ENCODE results near the gene SORCS2.

The SORCS2 gene

GRCh38 chr4:7498446-7499200, 306.3 kb downstream of the SORCS2 start:
- no peak for DNase-seq

GRCh38 chr4:7499661-7500060, 307.3 kb downstream of the SORCS2 start:
- no peak for DNase-seq

DNA sequence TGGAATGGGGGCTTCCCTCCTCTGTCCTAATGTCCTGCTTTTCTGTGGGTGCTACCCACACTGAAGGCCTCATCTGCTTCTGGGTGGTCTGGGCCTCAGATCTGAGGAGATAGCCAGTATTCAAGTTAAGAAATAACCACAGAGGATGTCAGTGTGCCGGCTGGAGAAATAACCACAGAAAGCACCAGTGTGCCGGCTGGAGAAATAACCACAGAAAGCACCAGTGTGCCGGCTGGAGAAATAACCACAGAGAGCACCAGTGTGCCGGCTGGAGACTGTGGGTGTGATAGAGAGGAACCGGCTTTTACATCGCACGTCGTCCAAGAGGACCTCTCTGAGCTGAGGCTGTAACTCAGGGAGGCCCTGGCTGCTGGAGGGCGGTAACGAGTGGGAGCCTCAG, 308.1 kb downstream of the SORCS2 start:
- no peak for DNase-seq

DNA sequence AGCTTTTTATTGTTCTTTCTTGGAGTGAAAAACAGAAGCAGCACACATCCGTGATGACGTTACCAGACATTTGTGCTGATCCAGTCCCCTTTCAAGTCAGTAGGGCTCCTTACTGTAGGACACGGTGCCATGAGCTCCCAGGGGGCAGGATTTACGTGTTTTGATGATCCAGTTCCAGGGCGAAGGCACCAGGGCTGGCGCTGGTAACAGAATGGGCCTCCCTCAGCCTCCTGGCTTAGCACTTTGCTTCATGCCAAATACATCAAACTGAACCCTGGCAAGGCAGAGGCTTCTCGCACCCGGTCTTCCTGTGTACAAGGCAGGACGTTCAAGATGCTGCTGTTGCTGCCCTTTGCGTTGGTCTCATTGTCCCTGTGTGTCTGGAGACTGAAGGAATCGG, 309.0 kb downstream of the SORCS2 start:
- no peak for DNase-seq

DNA sequence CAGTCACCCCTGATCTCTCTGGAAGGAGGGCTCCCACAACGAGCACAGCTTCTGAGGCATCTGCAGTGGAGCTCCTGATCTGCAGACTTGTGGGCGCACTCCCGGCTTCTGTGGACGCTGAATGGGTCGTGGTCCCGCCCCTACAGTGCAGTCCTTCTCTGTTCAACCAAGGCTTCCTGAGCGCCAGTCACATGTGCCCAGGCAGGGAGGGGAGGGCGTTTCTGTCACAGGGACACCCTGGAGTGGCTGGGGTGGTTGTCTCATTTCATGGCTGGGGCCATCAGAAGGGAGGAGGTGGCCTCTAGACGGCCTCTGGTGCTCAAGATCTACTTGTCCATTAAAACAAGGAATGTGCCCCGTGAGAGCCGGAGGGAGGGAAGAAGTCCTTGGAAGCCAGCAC, 309.5 kb downstream of the SORCS2 start:
- no peak for DNase-seq

- no peak for DNase-seq
These were observed 311.4 kb downstream of the SORCS2 start for GRCh38 chr4:7503559-7504249.

- no peak for DNase-seq
These were observed 313.0 kb downstream of the SORCS2 start for GRCh38 chr4:7505116-7505900.

DNA sequence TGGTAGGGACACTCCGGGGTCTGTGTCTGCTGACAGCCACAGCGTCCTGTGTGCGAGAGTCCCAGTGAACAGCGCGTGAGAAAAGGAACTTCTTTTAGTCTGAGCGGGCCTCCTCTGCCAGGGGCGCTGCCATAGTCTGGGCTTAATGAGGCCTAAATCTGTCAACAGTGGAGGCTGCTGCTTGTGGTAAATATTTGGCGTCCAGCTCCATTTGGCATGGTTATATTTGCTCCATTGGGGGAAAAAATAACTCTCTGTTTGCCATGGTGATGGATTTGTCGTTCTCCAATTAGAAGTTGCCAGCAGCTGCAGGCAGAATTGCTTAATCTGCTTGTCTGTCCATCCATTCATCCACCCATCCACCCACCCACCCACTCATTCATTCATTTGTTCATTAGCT, 313.8 kb downstream of the SORCS2 start:
- DNase-seq = peak; percentile 17

DNA sequence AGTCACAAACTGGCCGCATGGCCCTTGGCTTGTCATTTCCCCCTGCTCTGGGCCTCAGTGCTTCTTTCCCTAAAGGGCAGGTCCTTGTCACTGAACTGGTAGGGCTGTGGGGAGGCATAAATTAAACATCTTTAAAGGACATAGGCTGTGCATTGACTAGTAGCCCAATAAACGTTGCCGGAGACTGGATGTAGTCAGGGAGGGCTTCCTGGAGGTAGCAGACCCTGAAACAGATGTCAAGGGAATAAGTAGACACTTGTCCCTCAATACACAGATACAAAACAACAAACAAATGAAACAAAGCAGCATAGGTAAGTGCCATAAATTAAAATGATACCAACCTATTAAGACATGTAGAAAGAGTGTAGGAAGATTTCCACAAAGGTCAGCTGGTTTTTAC, 314.2 kb downstream of the SORCS2 start:
- no peak for DNase-seq

DNA sequence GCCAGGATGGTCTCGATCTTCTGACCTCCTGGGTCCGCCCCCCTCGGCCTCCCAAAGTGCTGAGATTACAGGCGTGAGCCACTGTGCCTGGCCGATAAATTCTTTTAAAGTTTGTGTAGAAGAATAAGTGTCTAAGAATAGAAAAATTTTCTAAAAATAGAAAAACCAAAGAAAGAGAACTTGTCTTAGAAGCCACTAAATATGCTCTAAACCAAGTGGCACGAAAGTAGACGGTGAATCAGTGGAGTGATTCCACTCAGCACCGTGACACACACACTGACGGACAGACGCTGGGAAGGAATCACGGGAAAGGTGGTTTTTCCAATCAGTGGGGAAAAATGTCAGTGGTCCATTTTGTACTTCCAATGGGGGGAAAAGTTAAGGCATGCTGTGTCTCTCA, 315.0 kb downstream of the SORCS2 start:
- peak; percentile 14 for DNase-seq

DNA sequence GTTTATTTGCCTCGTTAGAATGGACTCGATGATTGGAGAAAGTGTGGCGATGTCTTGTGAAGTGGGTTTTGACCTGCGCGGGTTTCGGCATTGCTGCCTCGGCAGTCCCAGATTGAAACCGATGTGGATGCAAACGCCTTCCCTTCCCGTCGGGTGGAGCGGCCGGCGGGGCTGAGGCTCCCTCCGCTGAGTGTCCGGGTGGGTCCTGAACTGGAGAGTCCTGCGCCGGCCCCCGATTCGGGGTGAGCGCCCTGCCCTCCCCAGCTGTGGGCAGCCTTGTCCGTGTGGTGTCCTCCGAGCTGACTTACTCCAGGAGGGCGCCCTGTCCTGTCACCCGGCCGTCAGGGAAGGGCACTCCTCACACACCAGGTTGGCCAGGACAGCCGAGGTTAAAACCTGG, 317.7 kb downstream of the SORCS2 start:
- no peak for DNase-seq

DNA sequence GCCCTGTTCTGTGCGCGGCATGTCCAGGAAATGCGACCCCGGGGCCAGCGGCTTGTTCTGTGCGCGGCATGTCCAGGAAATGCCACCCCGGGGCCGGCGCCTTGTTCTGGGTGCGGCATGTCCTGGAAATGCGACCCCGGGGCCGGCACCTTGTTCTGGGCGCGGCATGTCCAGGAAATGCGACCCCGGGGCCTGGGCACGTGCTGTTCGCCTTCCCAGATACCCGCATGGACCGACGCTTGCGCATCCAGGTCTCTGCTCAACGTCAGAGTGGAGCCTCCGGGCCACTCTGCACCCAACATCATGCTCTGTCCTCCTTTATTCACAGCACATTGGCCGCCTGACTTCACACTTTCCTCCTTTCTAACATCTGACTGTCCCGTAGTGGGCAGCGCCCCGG, 318.2 kb downstream of the SORCS2 start:
- DNase-seq = no peak

DNA sequence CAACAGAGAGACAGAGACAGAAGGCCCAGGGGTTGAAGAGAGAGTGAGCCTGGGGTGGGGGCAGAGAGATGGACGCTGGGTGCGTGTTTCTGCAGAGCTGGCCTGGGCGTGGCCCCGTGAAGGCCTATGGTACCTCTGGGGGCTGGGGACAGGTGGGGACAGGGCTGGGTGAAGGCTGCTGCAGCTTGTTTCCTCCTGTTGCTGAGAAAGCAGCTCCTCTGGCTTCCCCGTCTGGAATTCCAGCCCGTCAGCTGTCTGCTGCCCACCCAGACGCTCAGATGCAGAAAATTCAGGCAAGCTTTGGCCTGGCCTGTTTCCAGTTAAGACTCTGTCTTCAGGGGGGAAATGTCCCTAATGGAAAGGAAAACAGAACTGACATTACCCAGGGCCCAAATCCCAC, 319.2 kb downstream of the SORCS2 start:
- DNase-seq = peak; percentile 9

GRCh38 chr4:7512428-7512827, 320.1 kb downstream of the SORCS2 start:
- DNase-seq = no peak

- no peak for DNase-seq
These were observed 320.6 kb downstream of the SORCS2 start for GRCh38 chr4:7512946-7513345.

DNA sequence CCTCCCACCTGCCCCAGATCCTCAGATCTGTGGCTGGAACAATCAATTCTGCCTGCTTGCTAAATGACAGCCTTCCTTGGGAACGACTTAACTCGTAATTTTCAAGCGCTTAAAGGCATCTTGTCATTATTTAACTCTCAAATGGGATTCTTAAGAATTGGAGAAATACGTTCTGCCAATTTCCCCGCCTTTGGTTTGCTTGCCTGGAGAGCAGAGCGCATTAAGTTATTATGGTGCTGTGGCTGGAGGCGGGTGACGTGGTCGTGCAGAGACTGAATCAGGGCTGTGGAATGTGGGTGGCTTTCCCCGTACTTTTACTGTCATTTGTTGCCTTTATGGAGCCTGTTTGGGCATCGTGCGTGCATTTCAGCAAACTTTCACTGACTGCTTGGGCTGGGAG, 321.3 kb downstream of the SORCS2 start:
- peak; percentile 76 for DNase-seq

- no peak for DNase-seq
These were observed 321.9 kb downstream of the SORCS2 start for GRCh38 chr4:7514281-7514680.

DNA sequence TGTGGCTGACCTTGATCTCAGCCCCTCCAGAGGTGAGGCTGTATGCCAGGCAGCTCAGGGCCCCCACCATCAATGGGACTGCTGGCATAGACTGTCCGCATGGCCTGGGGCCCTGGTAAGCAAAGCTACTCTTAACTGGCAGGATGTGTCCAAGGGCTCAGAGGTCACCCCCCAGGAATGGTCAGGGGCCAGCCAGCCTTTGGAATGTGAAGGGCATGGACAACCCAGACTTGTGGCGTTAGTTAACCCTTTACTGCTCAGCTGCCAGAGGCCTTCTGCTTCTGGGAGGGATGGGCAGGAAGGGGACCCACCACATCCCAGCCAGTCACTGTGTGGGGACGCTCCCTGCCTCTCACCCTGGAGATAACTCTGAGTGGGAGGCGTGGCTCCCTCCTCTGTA, 322.5 kb downstream of the SORCS2 start:
- no peak for DNase-seq

- no peak for DNase-seq
These were observed 323.1 kb downstream of the SORCS2 start for GRCh38 chr4:7515390-7515902.

DNA sequence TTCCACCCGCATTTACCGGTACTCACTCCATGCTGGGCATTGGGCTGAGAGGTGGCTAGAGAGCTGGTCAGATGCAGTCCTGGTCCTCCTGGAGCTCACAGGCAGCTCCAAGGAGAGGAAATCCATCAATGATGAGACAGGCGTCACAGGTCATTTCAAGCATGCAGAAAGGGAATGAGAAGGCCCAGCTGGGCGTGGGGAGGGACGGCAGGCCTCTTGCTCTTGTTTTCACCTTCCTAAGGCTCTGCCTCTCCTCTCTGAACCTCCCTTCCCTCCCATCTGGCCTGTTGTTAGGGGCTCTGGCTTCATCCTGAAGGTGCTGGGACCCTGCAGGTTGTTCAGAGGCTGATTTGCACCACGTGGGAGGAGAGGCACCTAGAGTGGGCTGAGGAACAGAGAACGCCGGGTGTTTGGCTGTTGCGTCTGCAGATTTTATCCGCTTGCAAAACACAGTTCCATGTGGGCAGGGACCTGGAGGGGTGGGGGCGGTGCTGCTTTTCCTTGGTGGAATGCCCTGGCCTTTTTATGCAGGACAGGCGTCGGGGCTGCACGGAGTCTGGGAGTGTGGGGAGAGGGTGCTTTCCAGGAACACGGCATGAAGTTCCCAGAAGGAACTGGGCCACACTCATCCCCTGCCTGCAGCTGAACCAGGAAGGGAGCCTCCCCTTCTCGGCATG, 323.9 kb downstream of the SORCS2 start:
- DNase-seq = no peak

DNA sequence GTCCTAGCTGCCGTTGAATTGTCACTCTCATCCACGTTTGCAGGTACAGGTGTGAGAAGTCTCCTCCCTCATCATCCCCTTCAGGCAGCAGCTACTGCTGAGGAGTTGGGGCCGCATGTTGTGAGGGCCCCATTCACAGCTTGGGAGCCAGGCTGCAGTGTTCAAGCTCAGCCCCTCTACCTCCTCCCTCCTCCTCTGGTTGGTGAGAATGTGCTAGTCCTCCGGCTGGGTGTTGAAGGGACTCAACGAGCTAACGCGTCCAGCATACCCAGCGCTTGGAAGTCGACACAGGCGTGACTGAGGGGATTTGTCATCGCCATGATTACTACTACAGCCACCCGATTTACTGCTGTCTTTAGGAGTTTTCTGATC, 324.4 kb downstream of the SORCS2 start:
- DNase-seq = no peak

- DNase-seq = no peak
These were observed 326.7 kb downstream of the SORCS2 start for GRCh38 chr4:7518871-7519637.

All from fibroblast of skin of right quadriceps (primary cell).